Neutrophil (primary cell): Measurements from ENCODE around the gene WIF1.

Source experiments
- H3K27ac ChIP-seq: fragments of 200-600 bp; sonication (generic); 2 replicates; pipeline ENCODE4 v1.5.1; 2016; ENCODE audit warnings: mild to moderate bottlenecking, moderate library complexity
- H3K27me3 ChIP-seq: fragments of 200-600 bp; sonication (generic); 2 replicates; pipeline ENCODE4 v1.6.0; 2016; ENCODE audit warnings: mild to moderate bottlenecking
- H3K36me3 ChIP-seq: fragments of 200-600 bp; sonication (generic); 2 replicates; pipeline ENCODE4 v1.5.1; 2017
- H3K4me1 ChIP-seq, 2 experiments: fragments of 200-600 bp in 1 of 2; sonication (generic) in 1 of 2; 1 replicate in 1 of 2; 2 replicates in 1 of 2; pipeline versions ENCODE4 v1.5.1 to v1.6.1; 2013 to 2016; ENCODE audit warnings: low read depth in 1 of 2, low read length in 1 of 2, mild to moderate bottlenecking in 1 of 2, moderate library complexity in 1 of 2; ENCODE audit not compliant: control insufficient read depth in 1 of 2, insufficient read depth in 1 of 2
- H3K4me3 ChIP-seq, 2 experiments: fragments of 200-600 bp in 1 of 2; sonication (generic) in 1 of 2; 1 replicate in 1 of 2; 2 replicates in 1 of 2; pipeline ENCODE4 v1.5.1; 2013 to 2016; ENCODE audit warnings: low read depth in 1 of 2, low read length in 1 of 2, mild to moderate bottlenecking in 1 of 2, moderate library complexity in 1 of 2
- H3K9me3 ChIP-seq: fragments of 200-600 bp; sonication (generic); 2 replicates; pipeline ENCODE4 v1.5.1; 2016
- CTCF ChIP-seq: fragments of 200-600 bp; sonication (generic); IDR thresholded peaks from 2 replicates; pipeline ENCODE4 v1.5.1; 2016; ENCODE audit warnings: antibody characterized with exemption

Gene WIF1

GRCh38 chr12:65083581-65083980 is 37.5 kb downstream of the WIF1 start:
- no peak for TF ChIP-seq CTCF
- H3K4me3 ChIP-seq, result no peak overlapping the region
- H3K9me3 ChIP-seq, result no peaks in the 10 kb centered on the region
- peaks cover 26% of the 10 kb centered on the region for H3K27me3 ChIP-seq
- peaks cover 24 to 41% of the 10 kb centered on the region in 2 experiments for H3K4me1 ChIP-seq
- no peak overlapping the region for H3K27ac ChIP-seq
- no peaks in the 10 kb centered on the region for H3K36me3 ChIP-seq

GRCh38 chr12:65082406-65082805 is 38.7 kb downstream of the WIF1 start:
- Histone ChIP-seq H3K4me1 (peaks cover 24 to 31% of the 10 kb centered on the region in 2 experiments), H3K9me3 (no peaks in the 10 kb centered on the region), H3K36me3 (no peaks in the 10 kb centered on the region), H3K27ac (no peak overlapping the region), H3K4me3 (no peak overlapping the region), H3K27me3 (peaks cover 33% of the 10 kb centered on the region)
- TF ChIP-seq CTCF, result no peak

- H3K27ac ChIP-seq, result no peak overlapping the region
- no peaks in the 10 kb centered on the region for H3K9me3 ChIP-seq
- no peaks in the 10 kb centered on the region for H3K36me3 ChIP-seq
- H3K4me3 ChIP-seq, result no peak overlapping the region
- peaks cover 17 to 22% of the 10 kb centered on the region in 2 experiments for H3K4me1 ChIP-seq
- TF ChIP-seq CTCF, result no peak
- peaks cover 33% of the 10 kb centered on the region for H3K27me3 ChIP-seq
Observed at GRCh38 chr12:65081496-65081895, 39.6 kb downstream of the WIF1 start.

GRCh38 chr12:65074932-65075331 is 46.2 kb downstream of the WIF1 start:
- no peak for TF ChIP-seq CTCF
- no peaks in the 10 kb centered on the region for H3K9me3 ChIP-seq
- no peak overlapping the region for H3K4me3 ChIP-seq
- H3K4me1 ChIP-seq, result no peaks in the 10 kb centered on the region
- no peak overlapping the region for H3K27ac ChIP-seq
- H3K36me3 ChIP-seq, result no peaks in the 10 kb centered on the region
- H3K27me3 ChIP-seq, result peaks cover 27% of the 10 kb centered on the region

GRCh38 chr12:65069336-65069735 is 51.8 kb downstream of the WIF1 start:
- Histone ChIP-seq H3K9me3 (no peaks in the 10 kb centered on the region), H3K4me3 (no peak overlapping the region), H3K27me3 (peaks cover 11% of the 10 kb centered on the region), H3K4me1 (no peaks in the 10 kb centered on the region), H3K36me3 (no peaks in the 10 kb centered on the region), H3K27ac (no peak overlapping the region)
- TF ChIP-seq CTCF, result no peak

- Histone ChIP-seq H3K27me3 (peaks cover 15% of the 10 kb centered on the region), H3K36me3 (no peaks in the 10 kb centered on the region), H3K27ac (no peak overlapping the region), H3K9me3 (no peaks in the 10 kb centered on the region), H3K4me1 (no peaks in the 10 kb centered on the region), H3K4me3 (no peak overlapping the region)
- TF ChIP-seq CTCF, result no peak
Observed at GRCh38 chr12:65067383-65067782, 53.7 kb downstream of the WIF1 start.
